Measurements from ENCODE around the gene ZSWIM7.
"Not testable (repeated sequence)": the region's sequence is repeated elsewhere in the genome, so short reads cannot be mapped to it uniquely, and the experiment has no call there.

The ZSWIM7 gene

GRCh38 chr17:15943971-15944758 lies 55.3 kb downstream of the ZSWIM7 start:
- no peak for TF ChIP-seq CTCF (conservative IDR thresholded peaks at IDR 0.05; ENCODE audit: low read length)
- DNase-seq (ENCODE audit: low read depth) = no peak
- H3K4me3 ChIP-seq (ENCODE audit: low read length) = peak overlapping the region; percentile 68

DNA sequence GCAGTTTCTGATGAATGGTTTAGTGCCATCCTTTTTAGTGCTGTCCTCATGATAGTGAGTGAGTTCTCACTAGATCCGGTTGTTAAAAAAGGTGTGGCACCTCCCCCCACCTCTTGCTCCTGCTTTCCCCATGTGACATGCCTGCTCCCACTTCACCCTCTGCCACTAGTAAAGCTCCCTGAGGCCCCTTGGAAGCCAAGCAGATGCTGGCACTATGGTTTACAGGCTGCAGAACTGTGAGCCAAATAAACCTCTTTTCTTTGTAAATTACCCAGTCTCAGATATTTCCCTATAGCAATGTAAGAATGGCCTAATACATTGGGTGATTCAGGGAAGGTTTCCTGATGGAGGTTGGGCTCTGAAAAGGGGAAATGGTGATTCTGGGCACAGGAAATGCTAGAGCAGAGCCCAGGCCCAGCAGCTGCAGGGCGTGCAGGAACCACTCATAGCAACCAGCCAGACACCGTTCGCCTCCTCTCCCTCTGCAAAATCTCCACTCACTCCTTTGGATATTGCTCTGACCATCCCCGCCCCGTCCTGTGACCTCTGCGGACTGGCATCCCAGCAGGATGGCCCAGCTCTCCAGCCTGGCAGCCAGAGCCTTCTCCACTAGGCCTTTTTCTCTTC lies 57.2 kb downstream of the ZSWIM7 start:
- TF ChIP-seq CTCF (conservative IDR thresholded peaks at IDR 0.05; ENCODE audit: low read length) = no peak
- no peak overlapping the region for H3K4me3 ChIP-seq (ENCODE audit: low read length)
- no peak for DNase-seq (ENCODE audit: low read depth)

GRCh38 chr17:15941781-15942180 lies 57.7 kb downstream of the ZSWIM7 start:
- no peak for DNase-seq (ENCODE audit: low read depth)
- H3K4me3 ChIP-seq (ENCODE audit: low read length) = no peak overlapping the region
- no peak for TF ChIP-seq CTCF (conservative IDR thresholded peaks at IDR 0.05; ENCODE audit: low read length)

- H3K4me3 ChIP-seq (ENCODE audit: low read length); DNase-seq (ENCODE audit: low read depth): not testable (repeated sequence)
Observed at GRCh38 chr17:15936481-15936880, 63.0 kb downstream of the ZSWIM7 start.

GRCh38 chr17:15935891-15936290 lies 63.6 kb downstream of the ZSWIM7 start:
- no peak for TF ChIP-seq CTCF (conservative IDR thresholded peaks at IDR 0.05; ENCODE audit: low read length)
- H3K4me3 ChIP-seq (ENCODE audit: low read length) = no peak overlapping the region
- DNase-seq (ENCODE audit: low read depth) = no peak

GRCh38 chr17:15934866-15935265 lies 64.6 kb downstream of the ZSWIM7 start:
- no peak for TF ChIP-seq CTCF (conservative IDR thresholded peaks at IDR 0.05; ENCODE audit: low read length)
- no peak overlapping the region for H3K4me3 ChIP-seq (ENCODE audit: low read length)
- DNase-seq (ENCODE audit: low read depth) = no peak

DNA sequence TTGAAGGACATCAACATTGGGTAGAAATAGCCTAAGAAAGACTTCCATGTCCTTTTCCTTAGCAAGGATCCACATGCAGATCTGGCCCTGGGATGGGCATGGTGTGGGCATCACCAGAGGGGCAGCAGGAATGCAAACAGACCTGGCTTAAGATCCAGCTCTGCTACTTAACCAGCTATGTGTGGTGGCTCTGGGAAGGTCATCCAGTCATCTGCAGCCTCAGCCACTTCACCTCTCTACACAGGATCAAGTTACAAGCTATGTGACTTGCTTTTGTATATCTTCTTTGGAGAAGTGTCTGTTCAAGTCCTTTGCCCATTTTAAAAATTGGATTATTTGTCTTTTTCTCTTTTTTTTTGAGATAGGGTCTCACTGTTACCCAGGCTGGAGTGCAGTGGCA lies 68.1 kb downstream of the ZSWIM7 start:
- no peak for TF ChIP-seq CTCF (conservative IDR thresholded peaks at IDR 0.05; ENCODE audit: low read length)
- H3K4me3 ChIP-seq (ENCODE audit: low read length) = no peak overlapping the region
- DNase-seq (ENCODE audit: low read depth) = no peak

Measured in AG10803 (cell line).